H7 (cell line): ENCODE data around the gene CTDSP1. TPM values are rescaled to one million over a fixed set of nuclear protein-coding genes. Genes with fewer than 3 reads are reported as not detected.
A peak's percentile ranks its signal among the peaks of the same experiment; 100 is the strongest.

ENCODE experiments used
- DNase-seq: peaks from one replicate; pipeline ENCODE4 v3.0.0; 2012
- H3K27me3 ChIP-seq: 2 replicates; pipeline ENCODE4 v1.6.0; 2011; ENCODE audit warnings: mild to moderate bottlenecking, low read length; ENCODE audit not compliant: control insufficient read depth, insufficient read depth
- H3K36me3 ChIP-seq: replicated peaks from 2 replicates; pipeline ENCODE4 v1.5.1; 2011; ENCODE audit warnings: low read length; ENCODE audit not compliant: control insufficient read depth, insufficient read depth
- H3K4me3 ChIP-seq: 2 replicates; pipeline ENCODE4 v1.5.1; 2011; ENCODE audit warnings: low read depth, mild to moderate bottlenecking, control low read depth, low read length, moderate library complexity; ENCODE audit not compliant: insufficient read depth
- total RNA-seq: library from RNA; depleted of rRNA; stranded (reverse); fragments of >200 nt; shearing (Covaris generic); gene quantifications from 2 replicates; pipeline ENCODE4 v1.2.3, GENCODE V29; 2014

Gene CTDSP1
- total RNA-seq, 1 experiment from 2014 or later, result 29.9 TPM

DNA sequence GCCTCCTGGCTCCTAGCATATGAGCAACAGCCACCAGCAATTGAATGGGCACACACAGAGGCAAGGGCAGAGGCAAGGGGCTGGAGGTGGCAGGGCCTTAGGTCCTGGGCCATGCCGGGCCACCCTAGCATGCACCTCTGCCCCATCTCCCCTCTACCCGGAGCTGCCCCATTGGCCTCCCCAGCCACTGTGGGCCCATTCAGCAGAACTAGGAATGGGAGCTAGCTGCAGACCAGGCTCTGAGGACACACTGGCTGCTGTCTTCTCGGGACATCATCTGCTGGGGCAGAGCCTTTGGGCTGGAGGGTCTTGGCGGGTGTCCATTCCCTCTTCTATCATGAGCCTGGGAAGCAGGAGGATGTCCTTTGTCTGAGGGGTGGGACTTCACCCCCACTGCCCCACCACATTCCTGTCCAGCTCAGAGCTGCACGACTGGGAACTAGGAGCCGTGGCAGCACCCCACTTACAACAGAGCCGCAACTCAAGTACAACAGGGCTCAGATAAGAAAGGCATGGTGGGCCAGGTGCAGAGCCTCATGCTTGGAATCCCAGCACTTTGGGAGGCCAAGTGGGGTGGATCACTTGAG, 20.1 kb downstream of the CTDSP1 start:
- no peaks in the 10 kb centered on the region for H3K27me3 ChIP-seq
- DNase-seq, result peak; percentile 37
- H3K4me3 ChIP-seq, result no peak overlapping the region
- H3K36me3 ChIP-seq, result no peaks in the 10 kb centered on the region

DNA sequence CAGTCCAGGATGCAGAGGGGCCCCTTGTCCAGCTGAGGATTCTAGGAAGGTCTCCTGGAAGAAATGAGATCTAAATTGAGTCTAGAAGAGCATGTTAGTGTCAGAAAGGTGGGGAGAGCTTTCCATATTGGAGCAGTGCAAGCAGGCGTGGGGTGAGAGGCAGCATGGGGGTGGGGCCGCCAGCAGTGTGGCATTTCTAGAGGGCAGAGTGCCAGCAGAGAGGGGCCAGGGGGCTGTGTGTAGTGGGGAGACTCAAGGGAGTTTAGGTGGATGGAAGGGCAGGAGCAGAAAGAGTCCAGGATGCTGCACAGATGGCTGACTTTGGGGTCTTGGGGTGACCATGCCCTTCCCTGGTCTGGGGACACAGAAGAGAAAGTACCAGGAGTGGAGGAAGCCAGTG, 21.4 kb downstream of the CTDSP1 start:
- Histone ChIP-seq H3K4me3 (no peak overlapping the region), H3K36me3 (no peaks in the 10 kb centered on the region), H3K27me3 (no peaks in the 10 kb centered on the region)
- peak; percentile 23 for DNase-seq

DNA sequence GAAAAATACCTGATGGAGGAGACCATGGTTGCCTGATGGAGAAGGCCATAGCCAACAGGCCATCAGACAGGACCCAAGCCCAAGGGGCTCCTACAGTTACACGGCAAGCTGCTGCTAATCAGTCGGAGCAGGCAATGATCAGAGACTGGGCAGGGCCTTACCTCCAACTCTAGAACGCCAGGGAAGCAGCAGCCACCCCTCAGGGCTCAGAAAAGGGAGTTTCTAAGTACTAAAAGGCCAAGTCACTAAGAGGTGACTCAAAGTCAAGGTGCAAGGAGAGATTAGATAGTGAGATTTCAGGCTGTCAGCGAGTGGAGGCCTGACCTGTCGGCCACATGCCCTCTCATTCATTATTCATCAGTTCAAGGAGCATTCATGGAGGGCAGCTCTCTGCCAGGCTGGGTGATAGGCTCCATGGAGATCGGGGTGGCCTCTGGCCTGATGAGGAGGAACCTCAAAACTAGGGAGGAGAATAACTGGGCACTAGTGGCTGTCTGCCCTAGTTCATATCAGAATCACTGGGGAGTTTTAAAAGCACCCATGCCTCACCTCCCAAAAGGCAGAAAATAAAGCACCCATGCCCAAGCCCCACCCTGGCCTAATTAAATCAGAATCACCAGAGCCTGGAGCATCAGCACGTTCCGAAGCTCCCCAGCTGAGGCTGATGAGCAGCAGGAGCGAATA, 22.9 kb downstream of the CTDSP1 start:
- no peaks in the 10 kb centered on the region for H3K36me3 ChIP-seq
- no peaks in the 10 kb centered on the region for H3K27me3 ChIP-seq
- DNase-seq, result no peak
- H3K4me3 ChIP-seq, result no peak overlapping the region

DNA sequence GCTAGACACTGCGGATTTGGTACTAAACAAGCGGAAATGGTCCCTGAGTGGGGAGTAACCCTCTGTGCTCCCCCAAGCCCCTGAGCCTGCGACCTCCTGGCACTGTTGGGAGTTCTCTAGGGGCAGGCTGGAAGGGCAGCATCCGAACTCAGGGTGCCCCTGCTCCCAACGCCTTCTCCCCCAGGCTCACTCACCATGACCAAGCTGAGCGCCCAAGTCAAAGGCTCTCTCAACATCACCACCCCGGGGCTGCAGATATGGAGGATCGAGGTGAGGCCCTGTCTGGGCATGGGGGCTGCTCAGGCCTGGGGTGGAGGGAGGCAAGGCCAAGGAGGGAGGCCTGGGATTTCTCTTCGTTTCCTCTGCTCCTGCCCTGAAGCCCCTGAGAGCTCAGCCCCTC, 23.9 kb downstream of the CTDSP1 start:
- no peaks in the 10 kb centered on the region for H3K27me3 ChIP-seq
- DNase-seq, result peak; percentile 30
- H3K36me3 ChIP-seq, result no peaks in the 10 kb centered on the region
- no peak overlapping the region for H3K4me3 ChIP-seq

DNA sequence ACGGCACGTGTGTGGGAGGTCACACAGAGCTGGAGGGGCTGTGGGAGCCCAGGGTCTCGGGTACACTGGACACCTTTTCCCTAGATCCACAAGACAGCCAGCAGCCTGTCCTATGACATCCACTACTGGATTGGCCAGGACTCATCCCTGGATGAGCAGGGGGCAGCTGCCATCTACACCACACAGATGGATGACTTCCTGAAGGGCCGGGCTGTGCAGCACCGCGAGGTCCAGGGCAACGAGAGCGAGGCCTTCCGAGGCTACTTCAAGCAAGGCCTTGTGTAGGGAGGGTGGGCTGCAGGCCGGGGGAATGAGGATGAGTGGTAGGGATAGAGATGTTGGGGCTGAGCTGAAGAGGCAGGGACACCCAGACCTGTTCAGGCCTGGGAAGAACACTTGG, 25.9 kb downstream of the CTDSP1 start:
- Histone ChIP-seq H3K27me3 (no peaks in the 10 kb centered on the region), H3K36me3 (no peaks in the 10 kb centered on the region), H3K4me3 (no peak overlapping the region)
- DNase-seq, result peak; percentile 22

DNA sequence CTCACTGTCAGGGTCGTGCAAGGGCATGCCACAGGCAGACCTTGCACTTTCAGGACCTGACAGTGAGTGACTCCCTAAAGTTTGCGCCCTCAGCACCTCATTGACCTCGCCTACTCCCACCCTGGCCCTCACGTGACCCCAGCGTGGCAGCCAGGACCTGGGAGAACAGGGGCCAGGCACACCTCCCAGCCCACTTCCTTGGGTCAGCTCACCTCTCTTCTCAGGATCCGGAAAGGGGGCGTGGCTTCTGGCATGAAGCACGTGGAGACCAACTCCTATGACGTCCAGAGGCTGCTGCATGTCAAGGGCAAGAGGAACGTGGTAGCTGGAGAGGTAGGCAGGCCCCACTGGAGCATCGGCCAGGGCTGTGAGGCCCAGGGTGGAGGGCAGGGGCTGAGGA, 28.1 kb downstream of the CTDSP1 start:
- no peaks in the 10 kb centered on the region for H3K27me3 ChIP-seq
- peak; percentile 74 for DNase-seq
- no peaks in the 10 kb centered on the region for H3K36me3 ChIP-seq
- H3K4me3 ChIP-seq, result no peak overlapping the region

DNA sequence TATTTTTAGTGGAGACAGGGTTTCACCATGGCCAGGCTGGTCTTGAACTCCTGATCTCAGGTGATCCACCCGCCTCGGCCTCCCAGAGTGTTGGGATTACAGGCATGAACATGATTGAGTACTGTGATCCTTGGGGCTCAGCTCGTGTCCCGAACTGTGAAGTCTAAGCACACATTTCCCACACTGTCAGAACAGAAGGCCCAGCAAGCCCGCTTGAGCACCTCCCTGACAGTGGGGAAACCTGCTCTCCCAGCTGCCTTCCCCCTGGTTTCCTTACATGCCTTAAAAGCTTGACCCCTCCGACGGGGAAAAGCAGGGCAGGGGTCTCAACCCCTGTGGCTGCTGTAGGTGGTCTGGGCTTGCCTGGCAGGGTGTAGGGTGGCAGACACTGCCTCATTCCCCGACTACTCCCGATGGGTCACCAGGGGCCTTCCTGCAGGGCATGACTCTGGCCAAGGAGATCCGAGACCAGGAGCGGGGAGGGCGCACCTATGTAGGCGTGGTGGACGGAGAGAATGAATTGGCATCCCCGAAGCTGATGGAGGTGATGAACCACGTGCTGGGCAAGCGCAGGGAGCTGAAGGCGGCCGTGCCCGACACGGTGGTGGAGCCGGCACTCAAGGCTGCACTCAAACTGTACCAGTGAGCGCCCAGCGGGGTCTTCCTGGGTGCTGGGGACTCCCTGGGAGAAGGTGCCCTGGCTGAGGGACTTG, 29.3 kb downstream of the CTDSP1 start:
- H3K36me3 ChIP-seq, result no peaks in the 10 kb centered on the region
- peak; percentile 34 for DNase-seq
- no peaks in the 10 kb centered on the region for H3K27me3 ChIP-seq
- no peak overlapping the region for H3K4me3 ChIP-seq

DNA sequence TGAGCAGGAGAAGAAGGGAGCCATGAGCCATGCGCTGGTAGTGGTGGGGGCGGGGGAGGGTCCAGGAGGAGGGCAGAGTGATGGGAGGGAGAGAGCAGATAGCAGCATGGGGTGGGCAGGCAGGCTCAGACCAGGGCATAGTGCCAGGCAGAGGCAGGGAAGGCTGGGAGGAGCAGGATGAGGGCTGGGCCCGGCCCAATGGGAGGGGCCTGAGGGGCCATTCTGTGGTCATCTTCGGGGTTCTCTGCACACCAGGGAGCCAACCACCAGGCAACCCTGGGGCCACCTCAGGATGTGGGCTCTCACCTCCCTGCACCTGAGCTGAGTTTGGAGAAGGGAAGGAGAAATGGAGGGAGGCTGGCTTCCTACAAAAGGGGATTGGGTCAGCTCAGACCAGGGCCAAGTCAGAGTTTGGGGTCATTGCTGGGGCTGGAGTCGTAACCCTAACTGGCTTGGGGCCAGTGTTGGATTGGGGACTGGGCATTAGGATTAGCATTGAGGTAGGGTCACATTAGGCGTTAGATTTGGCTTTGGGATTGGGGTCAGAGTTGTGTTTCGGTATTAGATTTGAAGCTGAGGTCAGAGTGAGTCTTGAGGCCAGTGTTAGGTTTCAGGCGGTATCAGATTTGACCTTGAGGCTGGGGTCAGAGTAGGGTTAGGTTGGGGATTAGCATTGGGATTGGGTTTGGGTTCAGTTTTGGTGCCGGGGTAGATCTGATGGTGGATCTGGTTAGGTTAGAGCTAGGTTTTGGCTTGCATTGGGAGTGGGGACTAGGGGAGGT, 30.4 kb downstream of the CTDSP1 start:
- Histone ChIP-seq H3K4me3 (no peak overlapping the region), H3K27me3 (no peaks in the 10 kb centered on the region), H3K36me3 (no peaks in the 10 kb centered on the region)
- peak; percentile 49 for DNase-seq

DNA sequence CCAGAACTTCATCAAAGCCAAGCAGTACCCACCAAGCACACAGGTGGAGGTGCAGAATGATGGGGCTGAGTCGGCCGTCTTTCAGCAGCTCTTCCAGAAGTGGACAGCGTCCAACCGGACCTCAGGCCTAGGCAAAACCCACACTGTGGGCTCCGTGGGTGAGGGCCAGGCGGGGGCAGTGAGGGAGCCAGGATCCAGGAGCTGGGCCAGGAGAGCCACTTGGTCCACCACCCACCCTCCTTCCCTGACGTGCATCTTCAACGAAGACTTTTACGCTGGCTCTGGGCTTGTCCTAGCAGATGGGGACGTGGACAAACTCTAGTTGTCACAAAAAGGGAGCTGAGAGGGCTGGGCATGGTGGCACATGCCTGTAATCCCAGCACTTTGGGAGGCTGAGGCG, 31.1 kb downstream of the CTDSP1 start:
- Histone ChIP-seq H3K27me3 (no peaks in the 10 kb centered on the region; the same call in 1 of the 2 replicates), H3K4me3 (no peak overlapping the region), H3K36me3 (no peaks in the 10 kb centered on the region)
- peak; percentile 16 for DNase-seq

DNA sequence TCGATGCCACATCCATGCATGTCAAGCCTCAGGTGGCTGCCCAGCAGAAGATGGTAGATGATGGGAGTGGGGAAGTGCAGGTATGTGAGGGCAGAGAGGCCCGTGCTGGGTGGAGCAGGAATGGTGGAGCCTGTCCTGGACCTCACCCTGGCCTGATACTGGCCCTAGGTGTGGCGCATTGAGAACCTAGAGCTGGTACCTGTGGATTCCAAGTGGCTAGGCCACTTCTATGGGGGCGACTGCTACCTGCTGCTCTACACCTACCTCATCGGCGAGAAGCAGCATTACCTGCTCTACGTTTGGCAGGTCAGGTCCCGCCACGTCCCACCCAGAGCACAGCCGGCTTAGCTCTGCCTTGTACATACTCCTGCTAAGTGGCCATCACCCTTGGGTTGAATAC, 32.2 kb downstream of the CTDSP1 start:
- Histone ChIP-seq H3K4me3 (no peak overlapping the region), H3K27me3 (no peaks in the 10 kb centered on the region; the same call in 1 of the 2 replicates), H3K36me3 (no peaks in the 10 kb centered on the region)
- DNase-seq, result no peak

DNA sequence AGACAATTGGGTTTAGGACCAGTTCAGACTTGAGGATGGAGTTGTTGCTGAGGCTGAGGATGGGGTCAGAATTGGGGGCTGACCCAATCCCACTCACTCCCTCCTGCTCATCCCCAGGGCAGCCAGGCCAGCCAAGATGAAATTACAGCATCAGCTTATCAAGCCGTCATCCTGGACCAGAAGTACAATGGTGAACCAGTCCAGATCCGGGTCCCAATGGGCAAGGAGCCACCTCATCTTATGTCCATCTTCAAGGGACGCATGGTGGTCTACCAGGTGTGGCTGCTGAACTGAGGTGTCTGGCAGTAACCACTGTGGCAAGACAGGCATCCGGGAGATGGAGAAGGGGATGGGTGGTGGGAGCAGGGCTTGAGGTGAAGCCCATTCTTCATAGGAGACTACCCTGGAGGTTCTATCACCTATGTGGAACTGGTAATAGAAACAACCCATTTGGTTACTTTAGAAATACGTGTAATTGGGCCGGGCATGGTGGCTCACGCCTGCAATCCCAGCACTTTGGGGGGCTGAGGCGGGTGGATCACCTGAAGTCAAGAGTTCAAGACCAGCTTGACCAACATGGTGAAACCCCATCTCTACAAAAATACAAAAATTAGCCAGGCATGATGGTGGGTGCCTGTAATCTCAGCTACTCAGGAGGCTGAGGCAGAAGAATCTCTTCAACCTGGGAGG, 33.2 kb downstream of the CTDSP1 start:
- no peak for DNase-seq
- Histone ChIP-seq H3K27me3 (no peaks in the 10 kb centered on the region; the same call in 1 of the 2 replicates), H3K4me3 (no peak overlapping the region), H3K36me3 (no peaks in the 10 kb centered on the region)

DNA sequence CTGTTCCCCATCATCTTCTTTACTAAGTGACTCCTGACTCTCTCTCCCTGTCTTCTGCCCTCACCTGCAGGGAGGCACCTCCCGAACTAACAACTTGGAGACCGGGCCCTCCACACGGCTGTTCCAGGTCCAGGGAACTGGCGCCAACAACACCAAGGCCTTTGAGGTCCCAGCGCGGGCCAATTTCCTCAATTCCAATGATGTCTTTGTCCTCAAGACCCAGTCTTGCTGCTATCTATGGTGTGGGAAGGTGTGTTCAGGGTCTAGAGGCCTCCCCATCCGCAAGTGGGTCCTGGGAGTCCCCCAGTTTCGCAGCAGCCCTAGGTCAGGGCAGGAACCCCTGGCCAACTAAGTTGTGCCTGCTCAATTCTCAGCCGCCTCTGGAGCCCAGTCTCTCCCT, 34.8 kb downstream of the CTDSP1 start:
- Histone ChIP-seq H3K4me3 (no peak overlapping the region), H3K36me3 (no peaks in the 10 kb centered on the region), H3K27me3 (no peaks in the 10 kb centered on the region; the same call in 1 of the 2 replicates)
- DNase-seq, result peak; percentile 23

DNA sequence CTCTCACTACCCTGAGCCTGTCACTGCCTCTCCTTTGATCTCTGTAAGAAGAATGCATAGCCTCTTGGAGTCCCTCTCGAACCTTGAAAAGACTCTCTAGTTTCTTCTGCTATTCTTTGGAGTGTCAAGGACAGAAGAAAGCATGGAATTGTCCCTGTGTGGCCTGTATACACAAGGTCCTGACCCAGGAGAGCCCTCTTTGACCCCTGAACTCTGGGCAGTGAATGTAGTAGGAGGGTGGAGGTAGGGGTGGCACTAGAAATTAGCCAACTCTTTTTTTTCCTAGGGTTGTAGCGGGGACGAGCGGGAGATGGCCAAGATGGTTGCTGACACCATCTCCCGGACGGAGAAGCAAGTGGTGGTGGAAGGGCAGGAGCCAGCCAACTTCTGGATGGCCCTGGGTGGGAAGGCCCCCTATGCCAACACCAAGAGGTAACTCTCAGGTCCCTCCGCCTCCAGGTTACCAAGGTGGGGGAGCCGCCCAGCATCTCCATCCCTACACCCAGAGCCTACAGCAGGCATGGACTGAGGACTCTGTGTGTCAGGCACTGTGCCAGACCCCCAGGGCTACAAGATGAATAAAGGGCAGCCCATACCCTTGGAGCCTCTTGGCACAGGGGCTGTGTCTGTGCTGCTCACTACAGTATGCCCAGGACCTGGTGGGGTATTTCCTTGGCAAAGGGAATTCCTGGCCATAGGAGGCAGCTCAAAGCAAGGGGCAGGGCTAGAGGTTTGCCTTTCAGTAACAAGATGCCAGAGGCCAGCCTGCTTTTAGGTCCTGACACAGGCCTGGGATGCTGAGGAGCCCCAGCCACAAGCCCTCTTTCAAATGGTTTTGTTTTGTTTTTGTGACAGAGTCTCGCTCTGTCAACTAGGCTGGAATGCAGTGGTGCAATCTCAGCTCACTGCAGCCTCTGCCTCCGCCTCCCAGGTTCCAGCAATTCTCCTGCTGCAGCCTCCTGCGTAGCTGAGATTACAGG, 35.6 kb downstream of the CTDSP1 start:
- Histone ChIP-seq H3K27me3 (no peaks in the 10 kb centered on the region; the same call in 1 of the 2 replicates), H3K4me3 (no peak overlapping the region), H3K36me3 (no peaks in the 10 kb centered on the region)
- DNase-seq, result no peak
